Femur (tissue), 1 donor: ENCODE results near the gene NPC1.
"Not testable (repeated sequence)": the region's sequence is repeated elsewhere in the genome, so short reads cannot be mapped to it uniquely, and the experiment has no call there.

Experiments used
- DNase-seq: peaks from one replicate; pipeline ENCODE4 v3.0.0-alpha.2; 2017

The NPC1 gene

DNA sequence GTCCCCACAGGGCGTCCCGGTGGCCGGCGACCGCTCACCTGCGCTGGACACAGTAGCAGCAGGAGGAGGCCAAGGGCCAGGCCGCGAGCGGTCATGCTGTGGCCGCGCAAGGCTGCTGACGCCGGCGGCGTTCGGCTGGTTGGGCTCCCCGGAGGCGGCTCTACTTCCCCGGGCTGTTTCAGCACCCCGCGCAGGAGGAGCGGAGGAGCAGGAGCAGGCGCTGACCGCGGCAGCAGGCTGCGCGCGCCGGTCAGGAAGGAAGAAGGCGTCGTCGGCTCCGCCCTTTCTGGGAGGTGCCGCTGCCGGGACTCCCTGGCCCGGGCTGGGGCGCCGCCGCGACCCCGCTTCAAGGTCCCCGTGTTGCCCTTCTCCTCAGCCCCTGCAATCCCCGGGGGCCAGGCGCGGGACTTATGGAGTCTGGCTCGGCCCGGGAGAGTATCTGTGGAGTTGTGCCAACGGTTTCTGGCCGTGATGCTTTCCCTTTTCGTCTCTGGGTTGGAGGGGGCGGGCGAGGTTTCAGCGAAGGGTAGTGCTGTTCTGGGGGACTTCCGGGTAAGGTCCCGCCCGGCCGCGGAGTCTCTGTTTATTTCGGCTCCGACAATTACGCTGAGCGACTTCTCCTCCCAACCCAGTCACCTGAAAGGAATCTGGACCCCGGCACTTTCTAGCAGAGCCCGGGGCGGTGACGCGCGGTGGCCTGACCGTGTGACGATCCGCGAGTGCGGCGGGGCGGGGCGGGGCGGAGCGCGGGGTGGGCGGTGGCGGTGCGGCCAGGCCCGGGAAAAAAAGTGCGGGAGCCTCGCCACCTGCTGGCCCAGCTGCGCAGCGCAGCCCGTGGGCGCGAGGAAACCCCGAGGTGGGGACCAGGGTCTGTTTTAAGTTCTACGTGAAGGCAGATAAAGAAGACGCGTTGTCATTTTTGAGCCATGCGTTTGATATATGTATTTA lies at the start of gene NPC1:
Gene NPC1 (minus strand): TSS at position 258 of the 948 bp plus-strand sequence. CDS start 163 bp downstream, at position 95.
- DNase-seq, result peak; percentile 97

DNA sequence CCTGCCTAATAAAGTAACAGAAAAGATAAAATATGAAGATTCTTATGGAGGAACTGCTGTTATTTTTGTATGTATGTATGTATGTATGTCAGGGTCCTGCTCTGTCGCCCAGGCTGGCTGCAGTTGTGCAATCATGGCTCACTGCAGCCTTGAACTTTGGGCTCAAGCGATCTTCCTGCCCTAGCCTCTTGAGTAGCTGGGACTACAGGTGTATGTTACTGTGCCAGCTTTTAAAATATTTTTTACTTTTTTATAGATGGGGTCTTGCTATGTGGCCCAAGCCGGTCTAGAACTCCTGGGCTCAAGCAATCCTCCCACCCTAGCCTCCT lies 49.7 kb upstream of the NPC1 start:
- no peak for DNase-seq

DNA sequence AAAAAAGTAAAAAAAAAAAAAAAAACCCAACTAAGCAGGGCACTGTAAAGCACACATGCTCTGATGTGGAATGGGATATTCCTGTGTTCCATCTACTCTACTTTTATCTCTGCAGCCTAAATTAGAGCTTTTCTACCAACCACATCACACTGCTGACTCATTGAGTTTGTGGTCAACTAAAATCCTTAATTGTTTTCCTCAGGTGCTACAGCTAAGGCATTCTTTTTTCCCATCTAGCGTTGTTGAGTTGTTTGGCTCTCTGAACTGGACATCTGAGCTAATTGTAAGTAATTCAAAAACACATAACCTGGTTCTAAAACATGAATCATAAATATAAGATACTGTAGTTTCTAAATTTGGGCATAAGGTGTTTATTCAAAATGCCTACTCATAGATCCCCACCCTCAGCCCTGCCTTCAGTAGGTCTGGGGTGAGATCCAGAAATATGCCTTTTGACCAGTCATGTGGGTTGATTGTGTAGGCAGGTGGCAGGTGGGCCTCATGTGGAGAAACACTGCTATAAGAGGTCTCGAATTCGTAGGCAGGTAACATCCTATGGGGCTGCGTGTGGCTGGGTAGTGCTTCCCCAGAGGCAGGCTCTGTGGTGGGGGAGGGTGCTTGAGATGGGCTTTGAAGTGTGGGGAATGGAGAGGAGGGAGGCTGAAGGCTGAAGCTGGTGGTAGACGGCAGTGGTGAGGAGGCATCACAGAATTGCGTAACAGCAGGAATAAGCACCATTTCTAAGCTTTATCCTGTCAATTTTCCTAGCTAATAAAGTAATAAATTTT lies 49.2 kb upstream of the NPC1 start:
- DNase-seq, result no peak

DNA sequence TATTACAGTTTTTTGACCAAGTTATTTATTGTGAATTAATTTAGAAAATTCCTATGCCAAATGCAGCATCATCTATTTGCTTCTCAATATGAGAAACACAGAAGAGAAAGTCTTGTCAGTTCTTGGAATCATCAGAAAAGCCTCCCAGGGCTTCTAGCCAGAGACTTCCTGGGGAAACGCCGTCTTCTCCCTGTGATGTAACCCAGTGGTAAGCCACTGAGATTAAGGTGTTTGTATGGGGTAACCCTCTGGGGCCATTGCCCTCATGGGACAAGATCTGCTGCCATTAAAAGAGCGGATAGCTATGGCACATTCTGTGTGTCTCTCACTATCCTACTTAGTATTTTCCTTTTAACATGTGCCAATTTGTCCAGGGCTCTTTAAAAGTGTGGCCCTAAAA lies 48.4 kb upstream of the NPC1 start:
- no peak for DNase-seq

- DNase-seq, result no peak
Observed at GRCh38 chr18:23632615-23633014, 46.3 kb upstream of the NPC1 start.

GRCh38 chr18:23631746-23632145 lies 45.4 kb upstream of the NPC1 start:
- no peak for DNase-seq

GRCh38 chr18:23631312-23631711 lies 45.0 kb upstream of the NPC1 start:
- DNase-seq, result no peak

GRCh38 chr18:23629444-23629946 lies 43.2 kb upstream of the NPC1 start:
- DNase-seq, result no peak

GRCh38 chr18:23627970-23628369 lies 41.7 kb upstream of the NPC1 start:
- no peak for DNase-seq

DNA sequence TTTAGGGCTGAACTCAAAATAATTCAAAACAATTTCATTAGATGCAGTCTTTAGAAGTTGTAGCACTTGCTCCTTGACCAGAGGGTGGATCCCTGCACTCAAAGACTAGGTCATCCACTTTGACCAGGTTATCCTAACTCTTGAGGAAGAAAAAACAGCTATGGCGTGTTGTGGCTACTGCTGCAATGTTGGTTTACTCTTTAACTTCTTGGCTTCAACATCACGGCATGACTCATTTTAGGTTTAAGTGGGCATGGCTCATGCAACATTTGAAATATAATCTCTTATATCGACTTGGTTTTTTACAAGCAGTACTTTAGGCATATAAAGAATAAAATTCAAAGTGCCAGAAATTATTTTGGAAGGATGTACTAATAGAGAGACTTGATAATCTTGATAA lies 41.0 kb upstream of the NPC1 start:
- DNase-seq, result no peak

- no peak for DNase-seq
Observed at GRCh38 chr18:23626451-23627279, 40.4 kb upstream of the NPC1 start.

DNA sequence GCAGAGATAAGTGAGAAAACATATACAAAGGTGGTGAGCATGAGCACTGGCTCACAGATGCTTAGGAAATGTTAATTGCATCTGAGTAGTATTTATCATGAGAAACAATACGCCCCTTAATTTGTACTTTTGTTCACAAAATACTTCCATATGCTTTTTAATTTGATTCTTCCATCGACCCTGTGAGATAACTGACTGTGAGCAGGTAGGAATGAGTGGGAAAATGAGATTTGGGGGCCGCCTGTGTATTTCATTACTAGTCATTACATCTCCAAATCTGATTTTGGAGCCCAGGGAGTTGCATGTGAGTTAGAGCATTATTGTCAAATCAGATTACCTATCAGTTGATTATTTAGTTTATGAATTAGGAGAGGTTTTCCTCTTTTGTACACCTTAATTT lies 36.7 kb upstream of the NPC1 start:
- no peak for DNase-seq

- DNase-seq, result no peak
Observed at GRCh38 chr18:23619388-23619881, 33.1 kb upstream of the NPC1 start.

GRCh38 chr18:23618862-23619387 lies 32.6 kb upstream of the NPC1 start:
- peak; percentile 46 for DNase-seq

DNA sequence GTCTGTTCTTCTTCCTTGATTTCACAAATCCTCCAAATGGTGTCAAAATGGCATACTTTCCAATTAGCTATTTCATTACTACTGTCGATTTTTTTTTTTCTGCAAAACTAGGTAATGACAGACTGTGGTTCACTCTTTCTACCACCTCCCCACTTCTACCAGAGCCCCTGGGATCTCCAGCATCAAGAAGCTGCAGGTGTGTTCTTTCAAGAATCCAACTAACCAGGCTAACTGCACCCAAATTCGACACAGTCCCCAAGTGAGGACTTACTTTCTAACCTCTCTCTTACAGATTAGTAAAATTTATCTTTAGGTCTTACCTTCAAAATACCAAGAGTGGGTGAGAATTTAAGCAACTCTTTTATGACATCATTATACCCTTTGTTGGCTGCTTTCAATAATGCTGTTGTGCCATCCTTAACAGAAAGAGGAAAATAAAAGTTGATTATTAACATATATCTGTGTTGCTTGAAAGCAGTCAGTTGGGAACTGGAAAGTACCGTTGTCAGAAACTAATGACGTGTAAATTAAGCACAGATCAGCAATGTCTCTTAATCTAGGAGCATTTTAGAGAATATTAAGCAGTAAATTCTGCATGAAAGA lies 31.2 kb upstream of the NPC1 start:
- DNase-seq, result no peak

DNA sequence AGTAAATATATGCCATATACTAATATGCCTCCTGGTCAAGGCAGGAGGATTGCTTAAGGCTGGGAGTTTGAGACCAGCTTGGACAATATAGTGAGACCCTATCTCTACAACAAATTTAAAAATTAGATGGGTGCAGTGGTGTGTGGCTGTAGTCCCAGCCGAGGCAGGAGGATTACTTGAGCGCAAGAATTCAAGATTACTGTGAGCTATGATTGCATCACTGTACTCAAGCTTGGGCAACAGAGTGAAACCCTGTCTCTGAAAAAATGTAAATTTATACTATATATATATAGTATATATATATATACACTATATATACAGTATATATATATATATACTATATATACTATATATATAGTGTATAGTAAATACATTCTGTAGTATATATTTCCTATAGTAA lies 30.0 kb upstream of the NPC1 start:
- no peak for DNase-seq

- no peak for DNase-seq
Observed at GRCh38 chr18:23614891-23615290, 28.6 kb upstream of the NPC1 start.

DNA sequence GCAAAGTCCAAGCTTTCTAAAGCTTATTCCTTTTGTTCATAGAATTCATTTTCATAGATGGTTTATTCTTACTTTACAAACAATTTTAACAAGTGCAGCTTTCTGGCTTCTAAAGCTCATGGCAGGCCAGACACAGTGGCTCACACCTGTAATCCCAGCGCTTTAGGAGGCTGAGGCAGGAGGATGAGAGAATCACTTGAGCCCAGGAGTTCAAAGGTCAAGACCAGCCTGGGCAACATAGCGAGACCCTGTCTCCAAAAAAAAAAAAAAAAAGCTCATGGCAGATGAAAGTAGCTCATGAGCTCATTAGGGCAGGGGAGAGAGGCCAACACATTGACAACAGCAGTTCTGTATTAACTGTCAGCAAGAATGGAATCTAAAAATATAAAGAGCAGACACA lies 28.1 kb upstream of the NPC1 start:
- DNase-seq, result no peak

GRCh38 chr18:23613091-23613475 lies 26.8 kb upstream of the NPC1 start:
- not testable (repeated sequence) for DNase-seq

DNA sequence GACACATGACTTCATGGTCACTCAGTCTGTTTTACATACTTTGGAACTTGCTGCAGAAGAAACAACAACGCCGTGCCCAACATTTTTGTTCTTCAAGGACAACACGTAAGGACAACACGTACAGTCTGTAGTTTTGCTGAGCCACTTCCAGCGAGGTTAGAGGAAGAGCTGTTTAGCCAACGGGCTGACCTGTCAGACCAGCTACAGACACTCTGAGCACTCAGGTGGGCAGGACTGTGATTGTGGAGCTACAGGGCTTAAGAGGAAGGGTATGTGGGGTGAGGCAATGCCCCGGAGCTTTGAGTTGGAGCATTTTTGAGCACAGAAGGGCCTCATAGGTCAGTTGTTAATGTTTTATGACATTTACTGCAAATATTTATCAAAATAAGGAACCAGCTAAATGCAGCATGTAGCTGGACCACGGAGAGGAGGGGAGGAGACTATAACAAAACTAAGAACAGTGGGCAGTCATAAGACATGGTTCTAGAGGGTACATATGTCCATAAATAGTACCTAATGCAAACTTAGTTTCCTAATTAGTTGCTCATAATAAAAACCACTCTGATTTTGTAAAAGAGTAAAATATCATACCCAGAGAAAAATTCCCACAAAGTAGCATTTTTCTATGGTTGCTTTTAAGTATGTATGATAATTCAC lies 26.3 kb upstream of the NPC1 start:
- no peak for DNase-seq

GRCh38 chr18:23609390-23610023 lies 23.2 kb upstream of the NPC1 start:
- no peak for DNase-seq
